Naive thymus-derived CD4-positive, alpha-beta T cell (primary cell): ENCODE results near the gene SH3YL1. TPM values are rescaled to one million over a fixed set of nuclear protein-coding genes. Genes with fewer than 3 reads are reported as not detected.
A peak's percentile ranks its signal among the peaks of the same experiment; 100 is the strongest.

ENCODE experiments used
- ATAC-seq: fragments of 150-1000 bp; cut with Tn5 transposase; 2 replicates; pipeline ENCODE4 v1.10.0; 2021; ENCODE audit warnings: mild to moderate bottlenecking, moderate library complexity
- CTCF ChIA-PET: fragments of 350-600 bp; sonication (Branson Sonifier 250); formaldehyde crosslinking; loops from one replicate; lab custom pipeline; 2021; ENCODE audit warnings: antibody characterized with exemption; lab: Charles Lee
- POLR2A ChIA-PET: fragments of 350-600 bp; sonication (Branson Sonifier 250); formaldehyde crosslinking; loops from one replicate; lab custom pipeline; 2021; ENCODE audit warnings: antibody characterized with exemption, inconsistent platforms; lab: Charles Lee
- DNase-seq, 9 donors: peaks; one replicate each; pipeline versions ENCODE4 v3.0.0 to v3.0.0-alpha.2; 2020 to 2022; ENCODE audit warnings: mixed read lengths in 1 of 9
- H3K27ac ChIP-seq: one replicate; pipeline ENCODE4 v1.7.0; 2013; ENCODE audit warnings: mild to moderate bottlenecking, low read depth, low read length, moderate library complexity
- H3K27me3 ChIP-seq, 2 donors: one replicate each; pipeline ENCODE4 v1.7.0; 2013; ENCODE audit warnings: low read length in 2 of 2, mild to moderate bottlenecking in 2 of 2, moderate library complexity in 2 of 2; ENCODE audit not compliant: control insufficient read depth in 2 of 2, insufficient read depth in 2 of 2
- H3K36me3 ChIP-seq, 3 experiments: 1 replicate in 2 of 3; 2 replicates in 1 of 3; pipeline ENCODE4 v1.7.0; 2013; ENCODE audit warnings: low read length in 3 of 3, mild to moderate bottlenecking in 3 of 3, moderate library complexity in 1 of 3; ENCODE audit not compliant: insufficient read depth in 3 of 3, control insufficient read depth in 2 of 3
- H3K4me1 ChIP-seq, 2 donors: one replicate each; pipeline ENCODE4 v1.7.0; 2013; ENCODE audit warnings: low read length in 2 of 2, mild to moderate bottlenecking in 2 of 2, moderate library complexity in 1 of 2; ENCODE audit not compliant: control insufficient read depth in 2 of 2, insufficient read depth in 2 of 2
- H3K4me3 ChIP-seq: 2 replicates; pipeline ENCODE4 v1.7.0; 2013; ENCODE audit warnings: mild to moderate bottlenecking, low read length
- H3K9me3 ChIP-seq, 3 experiments: 1 replicate in 2 of 3; 2 replicates in 1 of 3; pipeline ENCODE4 v1.7.0; 2013; ENCODE audit warnings: low read length in 3 of 3; ENCODE audit not compliant: control insufficient read depth in 2 of 3
- H3K27ac Mint-ChIP-seq, 9 donors: one replicate each; pipeline ENCODE4 v1.8.0; 2020 to 2022; ENCODE audit warnings: mixed read lengths in 9 of 9, mild to moderate bottlenecking in 8 of 9, moderate library complexity in 5 of 9, inconsistent platforms in 2 of 9
- H3K27me3 Mint-ChIP-seq, 5 donors: one replicate each; pipeline ENCODE4 v1.8.0; 2021 to 2022; ENCODE audit warnings: mixed read lengths in 5 of 5, mild to moderate bottlenecking in 1 of 5
- H3K36me3 Mint-ChIP-seq, 5 donors: one replicate each; pipeline ENCODE4 v1.8.0; 2020 to 2022; ENCODE audit warnings: mixed read lengths in 5 of 5, mild to moderate bottlenecking in 3 of 5, inconsistent platforms in 1 of 5
- H3K4me1 Mint-ChIP-seq, 7 donors: one replicate each; pipeline ENCODE4 v1.8.0; 2020 to 2022; ENCODE audit warnings: mixed read lengths in 7 of 7, mild to moderate bottlenecking in 3 of 7, inconsistent platforms in 1 of 7
- H3K4me3 Mint-ChIP-seq, 10 donors: one replicate each; pipeline ENCODE4 v1.8.0; 2020 to 2022; ENCODE audit warnings: mild to moderate bottlenecking in 10 of 10, mixed read lengths in 10 of 10, moderate library complexity in 6 of 10, inconsistent platforms in 2 of 10
- H3K9me3 Mint-ChIP-seq, 11 donors: one replicate each; pipeline ENCODE4 v1.8.0; 2020 to 2022; ENCODE audit warnings: mixed read lengths in 11 of 11, mild to moderate bottlenecking in 4 of 11, inconsistent platforms in 1 of 11, moderate library complexity in 1 of 11
- intact Hi-C, 2 donors: fragments of 100-400 bp; cut with micrococcal nuclease; formaldehyde crosslinking; loops; one replicate each; pipeline ENCODE4 v1.15.1; 2023
- polyA plus RNA-seq, 2 donors: library from polyadenylated mRNA; unstranded; fragments of 300-500 nt; fragmentation: Illumina TruSeq; gene quantifications; one replicate each; pipeline ENCODE4 v1.2.3, GENCODE V29; 2021
- total RNA-seq, 6 experiments: library from RNA in 5 of 6; stranded (reverse) in 5 of 6; gene quantifications; 1 replicate in 5 of 6; 2 replicates in 1 of 6; pipeline ENCODE4 v1.2.3 and lab custom pipeline; 2021 to 2026

The SH3YL1 gene
- total and polyA plus RNA-seq, 7 experiments from 2014 or later: 16.5 to 94.1 (median 52.2) TPM

DNA sequence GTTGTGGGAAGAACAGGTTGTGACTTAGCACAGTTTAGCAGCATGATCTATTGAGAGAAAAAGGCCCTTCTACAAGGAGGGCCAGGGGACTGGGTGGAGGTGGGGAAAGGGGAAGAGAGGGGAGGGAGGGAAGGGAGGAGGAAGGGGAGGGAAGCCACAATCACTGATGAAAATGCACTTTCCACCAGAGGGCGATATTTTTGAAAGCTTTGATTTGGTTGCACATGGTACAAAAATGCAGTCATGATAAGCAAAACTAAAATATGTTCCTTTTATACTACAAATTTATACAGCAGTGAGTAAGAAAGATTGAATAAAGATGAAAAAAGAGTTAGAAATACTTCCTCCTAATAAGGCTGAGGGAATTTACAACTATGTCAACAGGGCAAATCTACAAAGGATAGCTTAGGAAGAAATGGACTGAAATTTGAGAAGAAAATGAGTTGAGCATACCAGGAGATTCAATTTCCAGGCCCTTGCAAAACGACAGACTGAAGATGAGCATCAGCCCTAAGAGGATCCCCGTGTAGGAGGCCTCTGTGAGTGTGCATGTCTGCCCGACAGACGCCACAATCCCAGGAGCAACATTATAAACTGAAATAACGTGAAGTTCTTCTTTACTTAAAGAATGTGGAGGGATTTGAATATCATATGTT, 17.2 kb downstream of the SH3YL1 start:
- H3K36me3 Mint-ChIP-seq: peaks cover 5 to 62% (median 43%) of the 10 kb centered on the region in 5 donors
- Histone ChIP-seq H3K4me3 (no peak overlapping the region), H3K27me3 (no peaks in the 10 kb centered on the region), H3K9me3 (no peaks in the 10 kb centered on the region), H3K4me1 (no peaks in the 10 kb centered on the region), H3K27ac (no peak overlapping the region), H3K36me3 (peaks cover 3 to 38% (median 4%) of the 10 kb centered on the region in 3 experiments)
- peaks cover 0 to 7% (median 0%) of the 10 kb centered on the region in 11 donors for H3K9me3 Mint-ChIP-seq
- H3K4me1 Mint-ChIP-seq: peaks cover 4 to 9% (median 7%) of the 10 kb centered on the region in 7 donors
- no peak overlapping the region for H3K4me3 Mint-ChIP-seq
- CTCF ChIA-PET: interaction anchor here (0.6 to 1.4 kb wide), 4 partner anchors 9 to 390 kb away, joined by 3 to 6 read pairs (median 4); no protein-coding TSS in a partner anchor
- H3K27ac Mint-ChIP-seq: peak overlapping the region in 3 of 9 donors; percentile 7 to 34 (median 24)
- DNase-seq (peak in 7 of 9 donors; percentile 21 to 57 (median 49)), ATAC-seq (peak; percentile 57)
- intact Hi-C loops: loop anchor here (1.0 to 10.0 kb wide), 7 partner anchors 18 to 1298 kb away; partner anchors contain the start of genes ACP1 (in 1 of the 2) and SH3YL1 (in 1 of the 2)
- H3K27me3 Mint-ChIP-seq: no peaks in the 10 kb centered on the region
- POLR2A ChIA-PET: interaction anchor here (1.3 kb wide), 1 partner anchor 15 kb away, joined by 3 read pairs; no protein-coding TSS in a partner anchor

DNA sequence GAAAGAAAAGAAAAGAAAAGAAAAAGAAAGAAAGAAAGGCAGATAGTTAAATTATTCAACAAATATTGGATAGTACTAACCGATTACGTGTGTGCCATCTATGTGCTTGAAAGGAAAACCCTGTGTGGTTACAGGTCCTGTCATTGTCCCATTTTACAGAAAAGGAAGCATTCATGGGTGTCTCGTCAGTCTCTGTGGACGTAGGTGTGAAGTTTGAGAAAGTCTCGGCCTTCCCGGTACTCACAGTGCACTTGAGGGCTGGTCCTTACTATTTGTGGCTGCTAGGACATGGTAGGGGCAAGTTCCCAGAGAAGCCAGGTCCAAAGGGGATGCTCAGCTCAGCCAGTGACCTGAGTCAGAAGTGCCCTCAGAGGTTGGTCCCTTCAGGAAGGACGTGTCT, 19.3 kb downstream of the SH3YL1 start:
- H3K4me1 Mint-ChIP-seq: peaks cover 5 to 10% (median 7%) of the 10 kb centered on the region in 7 donors
- intact Hi-C loops: loop anchor here in 1 of 2 donors (10.0 kb wide), 1 partner anchor 1300 kb away; no protein-coding TSS in a partner anchor
- ATAC-seq: no peak
- H3K36me3 ChIP-seq: peaks cover 4 to 42% (median 8%) of the 10 kb centered on the region in 3 experiments
- H3K27me3 ChIP-seq: no peaks in the 10 kb centered on the region
- H3K36me3 Mint-ChIP-seq: peaks cover 14 to 73% (median 55%) of the 10 kb centered on the region in 5 donors
- H3K4me3 Mint-ChIP-seq: no peak overlapping the region
- no peaks in the 10 kb centered on the region for H3K9me3 ChIP-seq
- ChIA-PET POLR2A (no interaction called here), CTCF (interaction anchor here (0.6 to 0.7 kb wide), 3 partner anchors 248 to 823 kb away, joined by 3 to 5 read pairs (median 3); no protein-coding TSS in a partner anchor)
- H3K27ac Mint-ChIP-seq: peak overlapping the region in 1 of 9 donors; percentile 73
- no peak overlapping the region for H3K4me3 ChIP-seq
- peaks cover 0 to 13% (median 2%) of the 10 kb centered on the region in 11 donors for H3K9me3 Mint-ChIP-seq
- no peaks in the 10 kb centered on the region for H3K27me3 Mint-ChIP-seq
- no peak for DNase-seq
- H3K4me1 ChIP-seq: no peaks in the 10 kb centered on the region
- H3K27ac ChIP-seq: no peak overlapping the region

DNA sequence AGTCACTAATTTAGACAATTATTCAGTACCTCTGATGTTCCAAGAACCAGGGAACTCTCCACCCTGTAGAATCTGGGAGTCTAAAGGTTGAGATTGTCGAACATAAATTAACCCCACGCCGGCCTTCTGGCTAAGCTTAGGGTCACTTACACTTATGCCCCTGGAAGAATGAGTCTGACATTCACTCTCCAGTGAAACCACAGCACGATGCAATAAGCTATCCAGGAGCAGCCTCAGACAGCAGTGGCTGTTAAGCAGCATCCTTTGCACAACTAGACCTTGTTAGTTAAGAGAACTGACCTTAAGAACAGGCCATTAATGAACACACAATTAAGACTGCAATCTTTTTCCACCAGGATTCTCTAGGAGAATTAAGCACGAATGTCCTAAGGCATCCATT, 25.0 kb downstream of the SH3YL1 start:
- H3K4me3 ChIP-seq: no peak overlapping the region
- H3K4me3 Mint-ChIP-seq: peak overlapping the region in 1 of 10 donors; percentile 51
- ChIA-PET POLR2A (no interaction called here), CTCF (interaction anchor here (1.2 kb wide), 1 partner anchor 63 kb away, joined by 3 read pairs; no protein-coding TSS in a partner anchor)
- H3K27ac Mint-ChIP-seq: peak overlapping the region in 4 of 9 donors; percentile 19 to 38 (median 28)
- H3K36me3 Mint-ChIP-seq: peaks cover 9 to 74% (median 51%) of the 10 kb centered on the region in 5 donors
- intact Hi-C loops: no loop called here
- peaks cover 0 to 20% (median 5%) of the 10 kb centered on the region in 3 experiments for H3K36me3 ChIP-seq
- no peaks in the 10 kb centered on the region for H3K9me3 ChIP-seq
- ATAC-seq (no peak), DNase-seq (no peak)
- H3K27ac ChIP-seq: no peak overlapping the region
- H3K4me1 ChIP-seq: no peaks in the 10 kb centered on the region
- H3K9me3 Mint-ChIP-seq: peaks cover 0 to 13% (median 2%) of the 10 kb centered on the region in 11 donors
- no peaks in the 10 kb centered on the region for H3K27me3 ChIP-seq
- peaks cover 0 to 16% (median 7%) of the 10 kb centered on the region in 7 donors for H3K4me1 Mint-ChIP-seq
- H3K27me3 Mint-ChIP-seq: no peaks in the 10 kb centered on the region

DNA sequence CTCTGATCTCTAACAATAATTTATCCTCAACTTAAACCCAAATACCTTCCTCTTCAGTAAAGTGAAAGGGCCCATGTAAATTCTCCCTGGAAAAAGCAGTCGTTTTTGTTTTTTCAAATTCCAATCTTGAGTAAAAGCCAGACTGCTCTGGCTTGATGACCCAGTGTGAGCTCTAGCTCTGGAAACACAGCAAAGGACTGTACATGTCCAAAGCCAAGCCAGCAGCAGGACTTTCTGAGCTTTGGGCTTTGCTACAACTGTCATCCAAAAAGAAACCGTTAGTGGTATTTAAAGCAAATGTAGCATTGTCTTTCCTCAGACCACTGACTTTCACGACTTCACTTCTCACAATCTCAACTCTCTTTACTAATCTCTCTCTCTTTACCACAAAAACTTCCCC, 25.4 kb downstream of the SH3YL1 start:
- no peak overlapping the region for H3K4me3 ChIP-seq
- ChIA-PET CTCF (interaction anchor here (0.6 to 0.7 kb wide), 2 partner anchors 8 to 398 kb away, joined by 3 to 6 read pairs; no protein-coding TSS in a partner anchor), POLR2A (interaction anchor here (0.6 kb wide), 1 partner anchor 24 kb away, joined by 3 read pairs; no protein-coding TSS in a partner anchor)
- Mint-ChIP-seq H3K27me3 (no peaks in the 10 kb centered on the region), H3K4me1 (peaks cover 0 to 16% (median 7%) of the 10 kb centered on the region in 7 donors), H3K9me3 (peaks cover 0 to 13% (median 2%) of the 10 kb centered on the region in 11 donors), H3K36me3 (peaks cover 9 to 74% (median 51%) of the 10 kb centered on the region in 5 donors), H3K4me3 (peak overlapping the region in 1 of 10 donors; percentile 51), H3K27ac (peak overlapping the region in 4 of 9 donors; percentile 7 to 38 (median 28))
- peaks cover 0 to 16% (median 5%) of the 10 kb centered on the region in 3 experiments for H3K36me3 ChIP-seq
- ATAC-seq (no peak), DNase-seq (no peak)
- H3K27ac ChIP-seq: no peak overlapping the region
- no peaks in the 10 kb centered on the region for H3K4me1 ChIP-seq
- intact Hi-C loops: no loop called here
- H3K27me3 ChIP-seq: no peaks in the 10 kb centered on the region
- H3K9me3 ChIP-seq: no peaks in the 10 kb centered on the region

DNA sequence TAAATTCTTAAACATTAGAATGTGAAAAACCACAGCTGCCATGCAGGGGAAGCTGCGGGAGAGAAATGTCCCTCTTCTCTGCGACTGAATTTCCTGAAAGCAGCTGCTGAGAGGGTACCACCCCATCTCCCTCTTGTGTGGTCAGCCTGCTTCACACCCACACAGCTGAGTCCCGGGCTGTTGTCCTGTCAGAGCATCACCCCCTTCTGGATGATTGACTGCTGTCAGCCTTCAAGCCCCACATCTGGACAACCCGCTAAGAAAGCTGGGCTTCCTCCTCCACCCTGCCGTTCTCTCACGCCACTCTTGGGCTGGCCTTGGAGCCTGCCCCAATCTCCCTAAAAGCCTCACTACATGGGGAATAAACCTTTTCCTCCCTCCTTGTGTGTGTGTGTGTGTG, 26.0 kb downstream of the SH3YL1 start:
- Mint-ChIP-seq H3K9me3 (peaks cover 0 to 12% (median 2%) of the 10 kb centered on the region in 11 donors), H3K36me3 (peaks cover 9 to 74% (median 50%) of the 10 kb centered on the region in 5 donors), H3K27me3 (no peaks in the 10 kb centered on the region), H3K4me1 (peaks cover 0 to 16% (median 7%) of the 10 kb centered on the region in 7 donors), H3K27ac (peak overlapping the region in 1 of 9 donors; percentile 27), H3K4me3 (no peak overlapping the region)
- ChIA-PET POLR2A (interaction anchor here (0.6 kb wide), 1 partner anchor 25 kb away, joined by 3 read pairs; no protein-coding TSS in a partner anchor), CTCF (interaction anchor here (0.6 to 0.7 kb wide), 2 partner anchors 9 to 399 kb away, joined by 3 to 6 read pairs; no protein-coding TSS in a partner anchor)
- intact Hi-C loops: no loop called here
- ATAC-seq: peak; percentile 26
- Histone ChIP-seq H3K4me3 (no peak overlapping the region), H3K36me3 (peaks cover 0 to 13% (median 5%) of the 10 kb centered on the region in 3 experiments), H3K27me3 (no peaks in the 10 kb centered on the region), H3K4me1 (no peaks in the 10 kb centered on the region), H3K27ac (no peak overlapping the region), H3K9me3 (no peaks in the 10 kb centered on the region)
- no peak for DNase-seq

DNA sequence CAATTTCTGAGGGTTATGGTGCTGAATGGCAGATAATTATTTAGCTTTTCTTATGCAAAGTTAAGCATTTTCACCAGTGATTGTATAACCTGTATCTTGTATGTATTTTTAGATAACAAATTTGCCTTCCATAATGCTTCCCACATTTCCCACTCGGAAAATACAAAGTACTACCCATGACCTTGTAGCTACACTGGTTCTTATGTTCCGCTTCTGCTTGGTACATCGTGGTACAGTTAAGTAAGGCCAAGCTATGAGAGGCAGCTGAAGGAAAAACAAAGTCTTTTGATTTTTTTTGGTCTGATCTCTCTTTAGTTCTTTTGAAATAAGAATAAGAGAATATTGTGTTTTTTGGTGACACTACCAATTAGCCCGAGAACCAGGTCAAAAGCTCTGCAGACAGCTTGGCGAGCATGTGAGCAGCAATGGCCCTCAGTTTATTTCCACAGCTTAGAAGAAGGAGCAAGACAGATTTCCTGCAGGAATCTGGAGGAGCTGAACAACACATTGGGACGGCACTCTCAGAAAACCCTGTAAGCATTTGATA, 26.8 kb downstream of the SH3YL1 start:
- ATAC-seq: no peak
- ChIA-PET CTCF (no interaction called here), POLR2A (no interaction called here)

More for the DNA sequence above, 26.8 kb downstream of the SH3YL1 start:
- no peaks in the 10 kb centered on the region for H3K9me3 ChIP-seq
- H3K36me3 ChIP-seq: peaks cover 0 to 13% (median 5%) of the 10 kb centered on the region in 3 experiments
- peaks cover 7 to 72% (median 42%) of the 10 kb centered on the region in 5 donors for H3K36me3 Mint-ChIP-seq
- H3K27me3 Mint-ChIP-seq: no peaks in the 10 kb centered on the region
- H3K27me3 ChIP-seq: no peaks in the 10 kb centered on the region
- H3K4me3 Mint-ChIP-seq: no peak overlapping the region
- no peak for DNase-seq
- no peaks in the 10 kb centered on the region for H3K4me1 ChIP-seq
- intact Hi-C loops: no loop called here
- no peak overlapping the region for H3K27ac ChIP-seq
- H3K4me3 ChIP-seq: no peak overlapping the region
- H3K27ac Mint-ChIP-seq: no peak overlapping the region
- peaks cover 0 to 7% (median 0%) of the 10 kb centered on the region in 11 donors for H3K9me3 Mint-ChIP-seq
- peaks cover 0 to 16% (median 7%) of the 10 kb centered on the region in 7 donors for H3K4me1 Mint-ChIP-seq
